CD14-positive monocyte (primary cell): ENCODE measurements around the gene CD3D. TPM values are rescaled to one million over a fixed set of nuclear protein-coding genes. Genes with fewer than 3 reads are reported as not detected.

ENCODE experiments used
- DNase-seq, 3 donors: peaks; one replicate each; pipeline ENCODE4 v3.0.0-alpha.2; 2011 to 2022
- H2AFZ ChIP-seq: 2 replicates; pipeline ENCODE4 v1.6.0; 2012; ENCODE audit warnings: mild to moderate bottlenecking, low read depth, low read length, inconsistent platforms; ENCODE audit not compliant: insufficient read depth, poor library complexity, severe bottlenecking
- H3K27ac ChIP-seq, 2 donors: 1 replicate in 1 of 2; 2 replicates in 1 of 2; pipeline ENCODE4 v1.5.1; 2012 to 2013; ENCODE audit warnings: low read length in 2 of 2, control low read depth in 1 of 2, inconsistent platforms in 1 of 2, low read depth in 1 of 2, mild to moderate bottlenecking in 1 of 2
- H3K27me3 ChIP-seq, 2 donors: one replicate each; pipeline versions ENCODE4 v1.6.0 to v1.6.1; 2011 to 2013; ENCODE audit warnings: low read length in 2 of 2; ENCODE audit not compliant: control insufficient read depth in 2 of 2, insufficient read depth in 2 of 2
- H3K36me3 ChIP-seq, 2 donors: replicated peaks in 1 of 2; 1 replicate in 1 of 2; 2 replicates in 1 of 2; pipeline versions ENCODE4 v1.5.1 to v1.6.1; 2012 to 2013; ENCODE audit warnings: low read length in 2 of 2, control low read depth in 1 of 2, inconsistent platforms in 1 of 2, mild to moderate bottlenecking in 1 of 2; ENCODE audit not compliant: insufficient read depth in 2 of 2, control insufficient read depth in 1 of 2
- H3K4me1 ChIP-seq, 2 donors: 1 replicate in 1 of 2; 2 replicates in 1 of 2; pipeline versions ENCODE4 v1.5.1 to v1.6.1; 2012 to 2013; ENCODE audit warnings: low read length in 2 of 2, control low read depth in 1 of 2, inconsistent platforms in 1 of 2, mild to moderate bottlenecking in 1 of 2, moderate library complexity in 1 of 2; ENCODE audit not compliant: insufficient read depth in 2 of 2, control insufficient read depth in 1 of 2
- H3K4me2 ChIP-seq: replicated peaks from 2 replicates; pipeline ENCODE3; 2012; ENCODE audit warnings: low read length, moderate library complexity, mild to moderate bottlenecking; ENCODE audit not compliant: poor library complexity, severe bottlenecking; ENCODE audit errors: extremely low read depth
- H3K4me3 ChIP-seq, 3 experiments: fragments of 200-600 bp in 1 of 3; sonication (generic) in 1 of 3; replicated peaks in 1 of 3; 1 replicate in 2 of 3; 2 replicates in 1 of 3; pipeline ENCODE4 v1.5.1; 2011 to 2013; ENCODE audit warnings: low read length in 3 of 3, mild to moderate bottlenecking in 3 of 3, control low read depth in 2 of 3, low read depth in 2 of 3, inconsistent platforms in 1 of 3, moderate library complexity in 1 of 3
- H3K79me2 ChIP-seq: 2 replicates; pipeline ENCODE4 v1.6.0; 2012; ENCODE audit warnings: mild to moderate bottlenecking, control low read depth, inconsistent platforms, low read length, moderate library complexity; ENCODE audit not compliant: insufficient read depth
- H3K9ac ChIP-seq: 2 replicates; pipeline ENCODE4 v1.6.0; 2017; ENCODE audit warnings: low read length, mild to moderate bottlenecking; ENCODE audit not compliant: insufficient read depth, poor library complexity, severe bottlenecking
- H3K9me3 ChIP-seq, 2 donors: replicated peaks in 1 of 2; 1 replicate in 1 of 2; 2 replicates in 1 of 2; pipeline versions ENCODE4 v1.5.1 to v1.6.1; 2012 to 2013; ENCODE audit warnings: low read length in 2 of 2, control low read depth in 1 of 2; ENCODE audit not compliant: control insufficient read depth in 1 of 2, insufficient read depth in 1 of 2
- H4K20me1 ChIP-seq: 2 replicates; pipeline ENCODE4 v1.6.0; 2012; ENCODE audit warnings: mild to moderate bottlenecking, low read length, control low read depth, moderate library complexity; ENCODE audit not compliant: insufficient read depth
- H3K27ac Mint-ChIP-seq, 7 donors: one replicate each; pipeline ENCODE4 v1.8.0; 2020; ENCODE audit warnings: mild to moderate bottlenecking in 7 of 7, mixed read lengths in 7 of 7, moderate library complexity in 6 of 7, inconsistent platforms in 2 of 7
- H3K27me3 Mint-ChIP-seq, 3 donors: one replicate each; pipeline ENCODE4 v1.8.0; 2021 to 2022; ENCODE audit warnings: low read depth in 3 of 3, mild to moderate bottlenecking in 3 of 3, mixed read lengths in 3 of 3, moderate library complexity in 3 of 3, inconsistent platforms in 1 of 3
- H3K36me3 Mint-ChIP-seq, 2 donors: one replicate each; pipeline ENCODE4 v1.8.0; 2020; ENCODE audit warnings: mixed read lengths in 2 of 2, inconsistent platforms in 1 of 2, mild to moderate bottlenecking in 1 of 2
- H3K4me1 Mint-ChIP-seq: one replicate; pipeline ENCODE4 v1.8.0; 2020; ENCODE audit warnings: mild to moderate bottlenecking, mixed read lengths
- H3K4me3 Mint-ChIP-seq, 2 donors: one replicate each; pipeline ENCODE4 v1.8.0; 2020; ENCODE audit warnings: mild to moderate bottlenecking in 2 of 2, mixed read lengths in 2 of 2, moderate library complexity in 1 of 2
- H3K9me3 Mint-ChIP-seq, 7 donors: one replicate each; pipeline ENCODE4 v1.8.0; 2020 to 2022; ENCODE audit warnings: mixed read lengths in 7 of 7, mild to moderate bottlenecking in 6 of 7, moderate library complexity in 6 of 7, inconsistent platforms in 2 of 7
- CTCF ChIP-seq: fragments of 200-600 bp; IDR thresholded peaks from one replicate; pipeline ENCODE4 v1.8.0; 2022; ENCODE audit warnings: antibody characterized with exemption, mild to moderate bottlenecking
- WGBS: methylation state at CpG from one replicate; pipeline ENCODE4 v1.1.5; 2013; ENCODE audit warnings: missing lambda C conversion rate; ENCODE audit not compliant: insufficient coverage; 5-methylcytosine and 5-hydroxymethylcytosine counted together
- intact Hi-C, 2 donors: fragments of 100-400 bp; cut with micrococcal nuclease; formaldehyde crosslinking; loops; one replicate each; pipeline versions ENCODE4 v1.15.0 to v1.15.1; 2023
- polyA plus RNA-seq, 3 donors: library from polyadenylated mRNA; depleted of rRNA in 1 of 3; unstranded in 2 of 3; stranded (reverse) in 1 of 3; fragments of 300-500 nt in 2 of 3; fragments of >200 nt in 1 of 3; fragmentation: Illumina TruSeq in 2 of 3; gene quantifications; 1 replicate in 2 of 3; 2 replicates in 1 of 3; pipeline ENCODE4 v1.2.3, GENCODE V29; 2012 to 2021

The CD3D gene
- polyA plus RNA-seq, 3 donors: 2.2 to 3.1 TPM; not detected in 1

- Histone ChIP-seq H4K20me1 (no peaks in the 10 kb centered on the region), H3K27me3 (no peaks in the 10 kb centered on the region), H3K36me3 (peaks cover 96 to 100% of the 10 kb centered on the region in 2 donors), H3K4me2 (no peak overlapping the region), H3K79me2 (no peaks in the 10 kb centered on the region), H3K9ac (no peak overlapping the region), H3K9me3 (no peaks in the 10 kb centered on the region), H3K27ac (no peak overlapping the region), H3K4me3 (no peak overlapping the region), H2AFZ (no peak overlapping the region), H3K4me1 (no peaks in the 10 kb centered on the region)
- TF ChIP-seq CTCF: no peak
- DNase-seq: no peak
- H3K27ac Mint-ChIP-seq: no peak overlapping the region
- intact Hi-C loops: no loop called here
- peaks cover 0 to 2% (median 0%) of the 10 kb centered on the region in 3 donors for H3K27me3 Mint-ChIP-seq
- peaks cover 87 to 96% of the 10 kb centered on the region in 2 donors for H3K36me3 Mint-ChIP-seq
- no peaks in the 10 kb centered on the region for H3K4me1 Mint-ChIP-seq
- no peak overlapping the region for H3K4me3 Mint-ChIP-seq
- no peaks in the 10 kb centered on the region for H3K9me3 Mint-ChIP-seq
- 97% methylated on average over 3 of the region's 4 CpGs for WGBS
These were observed 37.0 kb upstream of the CD3D start for GRCh38 chr11:118379497-118379896.

- H3K4me2 ChIP-seq: no peak overlapping the region
- H3K4me1 Mint-ChIP-seq: no peaks in the 10 kb centered on the region
- intact Hi-C loops: no loop called here
- no peaks in the 10 kb centered on the region for H3K4me1 ChIP-seq
- peaks cover 96 to 100% of the 10 kb centered on the region in 2 donors for H3K36me3 ChIP-seq
- no peak overlapping the region for H3K4me3 ChIP-seq
- peak overlapping the region in 2 of 7 donors; percentile 23 to 27 for H3K27ac Mint-ChIP-seq
- H3K9me3 Mint-ChIP-seq: no peaks in the 10 kb centered on the region
- H3K4me3 Mint-ChIP-seq: no peak overlapping the region
- TF ChIP-seq CTCF: no peak
- no peaks in the 10 kb centered on the region for H3K27me3 ChIP-seq
- no peak for DNase-seq
- no peak overlapping the region for H3K9ac ChIP-seq
- no peak overlapping the region for H3K27ac ChIP-seq
- H2AFZ ChIP-seq: no peak overlapping the region
- H4K20me1 ChIP-seq: no peaks in the 10 kb centered on the region
- peaks cover 91 to 98% of the 10 kb centered on the region in 2 donors for H3K36me3 Mint-ChIP-seq
- H3K27me3 Mint-ChIP-seq: peaks cover 0 to 2% (median 0%) of the 10 kb centered on the region in 3 donors
- H3K9me3 ChIP-seq: no peaks in the 10 kb centered on the region
- H3K79me2 ChIP-seq: no peaks in the 10 kb centered on the region
These were observed 33.5 kb upstream of the CD3D start for GRCh38 chr11:118375978-118376377.
